ENCODE results near the gene ZMAT3. TPM values are rescaled to one million over a fixed set of nuclear protein-coding genes. Genes with fewer than 3 reads are reported as not detected.

Gene ZMAT3
- total RNA-seq, 2 donors from 2014 or later, result 31.0 to 37.9 TPM

- no peaks in the 10 kb centered on the region for H3K4me1 ChIP-seq (ENCODE audit: control insufficient read depth in 1 of 2, low read depth in 2 of 2)
- no peaks in the 10 kb centered on the region for H3K27me3 ChIP-seq (replicated peaks; ENCODE audit: insufficient read depth)
- H3K27ac ChIP-seq, result no peak overlapping the region
- no peak overlapping the region for H3K4me3 ChIP-seq
- no peaks in the 10 kb centered on the region for H3K36me3 ChIP-seq
- ATAC-seq (ENCODE audit: insufficient number of reproducible peaks, low FRiP score, low read depth) (no peak), DNase-seq (ENCODE audit: low spot score) (no peak)
- H3K9me3 ChIP-seq, result no peaks in the 10 kb centered on the region
- no peak for TF ChIP-seq CTCF (IDR thresholded peaks at IDR 0.05)
Observed at GRCh38 chr3:179079537-179079936, 7.9 kb upstream of the ZMAT3 start.

GRCh38 chr3:179076243-179077027, 4.8 kb upstream of the ZMAT3 start:
- H3K9me3 ChIP-seq, result no peaks in the 10 kb centered on the region
- ATAC-seq (ENCODE audit: insufficient number of reproducible peaks, low FRiP score, low read depth) (no peak), DNase-seq (ENCODE audit: low spot score) (no peak)
- H3K4me1 ChIP-seq (ENCODE audit: control insufficient read depth in 1 of 2, low read depth in 2 of 2), result peaks cover 3 to 5% of the 10 kb centered on the region in 2 donors
- no peak overlapping the region for H3K27ac ChIP-seq
- H3K27me3 ChIP-seq (replicated peaks; ENCODE audit: insufficient read depth), result no peaks in the 10 kb centered on the region
- TF ChIP-seq CTCF (IDR thresholded peaks at IDR 0.05), result no peak
- H3K36me3 ChIP-seq, result no peaks in the 10 kb centered on the region
- no peak overlapping the region for H3K4me3 ChIP-seq

- no peaks in the 10 kb centered on the region for H3K9me3 ChIP-seq
- TF ChIP-seq CTCF (IDR thresholded peaks at IDR 0.05), result no peak
- no peak overlapping the region for H3K27ac ChIP-seq
- H3K27me3 ChIP-seq (replicated peaks; ENCODE audit: insufficient read depth), result no peaks in the 10 kb centered on the region
- H3K36me3 ChIP-seq, result no peaks in the 10 kb centered on the region
- DNase-seq (ENCODE audit: low spot score), result no peak
- no peak overlapping the region for H3K4me3 ChIP-seq
- ATAC-seq (ENCODE audit: insufficient number of reproducible peaks, low FRiP score, low read depth), result no peak
- H3K4me1 ChIP-seq (ENCODE audit: control insufficient read depth in 1 of 2, low read depth in 2 of 2), result peaks cover 5 to 10% of the 10 kb centered on the region in 2 donors
Observed at GRCh38 chr3:179074656-179075055, 3.0 kb upstream of the ZMAT3 start.

- ATAC-seq (ENCODE audit: insufficient number of reproducible peaks, low FRiP score, low read depth) (no peak), DNase-seq (ENCODE audit: low spot score) (no peak)
- no peaks in the 10 kb centered on the region for H3K27me3 ChIP-seq (replicated peaks; ENCODE audit: insufficient read depth)
- H3K36me3 ChIP-seq, result no peaks in the 10 kb centered on the region
- H3K9me3 ChIP-seq, result no peaks in the 10 kb centered on the region
- no peak overlapping the region for H3K27ac ChIP-seq
- peaks cover 10 to 11% of the 10 kb centered on the region in 2 donors for H3K4me1 ChIP-seq (ENCODE audit: control insufficient read depth in 1 of 2, low read depth in 2 of 2)
- H3K4me3 ChIP-seq, result no peak overlapping the region
- no peak for TF ChIP-seq CTCF (IDR thresholded peaks at IDR 0.05)
Observed at GRCh38 chr3:179073816-179074215, 2.2 kb upstream of the ZMAT3 start.

- no peaks in the 10 kb centered on the region for H3K27me3 ChIP-seq (replicated peaks; ENCODE audit: insufficient read depth)
- no peak for TF ChIP-seq CTCF (IDR thresholded peaks at IDR 0.05)
- DNase-seq (ENCODE audit: low spot score) (no peak), ATAC-seq (ENCODE audit: insufficient number of reproducible peaks, low FRiP score, low read depth) (no peak)
- H3K9me3 ChIP-seq, result no peaks in the 10 kb centered on the region
- peaks cover 10 to 13% of the 10 kb centered on the region in 2 donors for H3K4me1 ChIP-seq (ENCODE audit: control insufficient read depth in 1 of 2, low read depth in 2 of 2)
- H3K36me3 ChIP-seq, result no peaks in the 10 kb centered on the region
- H3K4me3 ChIP-seq, result peak overlapping the region; percentile 93
- peak overlapping the region; percentile 82 to 85 for H3K27ac ChIP-seq
Observed at GRCh38 chr3:179072100-179072438, 460 bp upstream of the ZMAT3 start.

Measured in thoracic aorta (tissue), 2 donors.